ENCODE measurements around the gene LANCL1. TPM values are rescaled to one million over a fixed set of nuclear protein-coding genes. Genes with fewer than 3 reads are reported as not detected.

The LANCL1 gene
- polyA plus RNA-seq, 1 donor from 2014 or later = 76.7 TPM

- Histone ChIP-seq H3K79me2 (replicated peaks; ENCODE audit: insufficient read depth, low read length) (no peaks in the 10 kb centered on the region), H3F3A (ENCODE audit: insufficient read depth, low read length, poor library complexity, severe bottlenecking) (no peaks in the 10 kb centered on the region), H4K20me1 (ENCODE audit: insufficient read depth) (no peaks in the 10 kb centered on the region), H3K9me3 (ENCODE audit: low read length) (no peaks in the 10 kb centered on the region), H3K4me3 (ENCODE audit: low read length) (no peak overlapping the region), H3K27me3 (ENCODE audit: insufficient read depth, low read depth, low read length) (no peaks in the 10 kb centered on the region), H3K27ac (ENCODE audit: low read length) (no peak overlapping the region), H3K4me2 (ENCODE audit: low read length) (no peak overlapping the region), H3K9ac (ENCODE audit: low read length) (no peak overlapping the region), H3K36me3 (ENCODE audit: insufficient read depth, low read length) (no peaks in the 10 kb centered on the region), H2AFZ (ENCODE audit: low read depth, low read length) (no peak overlapping the region), H3K9me2 (ENCODE audit: insufficient read depth, low read length) (no peaks in the 10 kb centered on the region)
- TF ChIP-seq RAD21 (conservative IDR thresholded peaks at IDR 0.05) (no peak), POLR2AphosphoS5 (IDR thresholded peaks at IDR 0.05) (no peak), EP300 (conservative IDR thresholded peaks at IDR 0.05; ENCODE audit: poor library complexity, severe bottlenecking) (no peak)
Measured at GRCh38 chr2:210388148-210388547, 88.4 kb downstream of the LANCL1 start.

GRCh38 chr2:210387074-210387473 lies 89.5 kb downstream of the LANCL1 start:
- TF ChIP-seq REST (IDR thresholded peaks at IDR 0.05; ENCODE audit: borderline replicate concordance) (no peak), CTCF (IDR thresholded peaks at IDR 0.05; ENCODE audit: poor library complexity, severe bottlenecking) (no peak), POLR2AphosphoS5 (IDR thresholded peaks at IDR 0.05) (no peak), TAF1 (IDR thresholded peaks at IDR 0.05; ENCODE audit: low read depth) (no peak), RAD21 (conservative IDR thresholded peaks at IDR 0.05) (no peak), MXI1 (conservative IDR thresholded peaks at IDR 0.05; ENCODE audit: poor library complexity, severe bottlenecking) (no peak), EZH2 (IDR thresholded peaks at IDR 0.05; ENCODE audit: borderline replicate concordance, insufficient read depth, low read length, poor library complexity, severe bottlenecking) (no peak), EP300 (conservative IDR thresholded peaks at IDR 0.05; ENCODE audit: poor library complexity, severe bottlenecking) (no peak), SMC3 (conservative IDR thresholded peaks at IDR 0.05; ENCODE audit: poor library complexity) (no peak)

More at GRCh38 chr2:210387074-210387473, 89.5 kb downstream of the LANCL1 start:
- Histone ChIP-seq H3K36me3 (ENCODE audit: insufficient read depth, low read length) (no peaks in the 10 kb centered on the region), H3K27me3 (ENCODE audit: insufficient read depth, low read depth, low read length) (no peaks in the 10 kb centered on the region), H3K9me3 (ENCODE audit: low read length) (no peaks in the 10 kb centered on the region), H4K20me1 (ENCODE audit: insufficient read depth) (no peaks in the 10 kb centered on the region), H3K9ac (ENCODE audit: low read length) (no peak overlapping the region), H3K4me3 (ENCODE audit: low read length) (no peak overlapping the region), H3F3A (ENCODE audit: insufficient read depth, low read length, poor library complexity, severe bottlenecking) (no peaks in the 10 kb centered on the region), H3K9me2 (ENCODE audit: insufficient read depth, low read length) (no peaks in the 10 kb centered on the region), H2AFZ (ENCODE audit: low read depth, low read length) (no peak overlapping the region), H3K79me2 (replicated peaks; ENCODE audit: insufficient read depth, low read length) (no peaks in the 10 kb centered on the region), H3K4me2 (ENCODE audit: low read length) (no peak overlapping the region), H3K27ac (ENCODE audit: low read length) (no peak overlapping the region)

Other genes with a start within 250 kb of the LANCL1 start
- gene MYL1, start 161.6 kb downstream of the LANCL1 start, polyA plus RNA-seq = not detected in 2 replicates
- 0.25 and 0.58 TPM in 2 replicates for gene CPS1, start 79.8 kb upstream of the LANCL1 start, polyA plus RNA-seq